GM18520 (cell line): ENCODE measurements around the gene ELOA.
"Not testable (repeated sequence)": the region's sequence is repeated elsewhere in the genome, so short reads cannot be mapped to it uniquely, and the experiment has no call there.

Experiments used
- ATAC-seq: cut with Tn5 transposase; IDR thresholded peaks from one replicate; pipeline ENCODE4 v1.9.1; 2021; ENCODE audit not compliant: unreplicated experiment

ELOA gene

DNA sequence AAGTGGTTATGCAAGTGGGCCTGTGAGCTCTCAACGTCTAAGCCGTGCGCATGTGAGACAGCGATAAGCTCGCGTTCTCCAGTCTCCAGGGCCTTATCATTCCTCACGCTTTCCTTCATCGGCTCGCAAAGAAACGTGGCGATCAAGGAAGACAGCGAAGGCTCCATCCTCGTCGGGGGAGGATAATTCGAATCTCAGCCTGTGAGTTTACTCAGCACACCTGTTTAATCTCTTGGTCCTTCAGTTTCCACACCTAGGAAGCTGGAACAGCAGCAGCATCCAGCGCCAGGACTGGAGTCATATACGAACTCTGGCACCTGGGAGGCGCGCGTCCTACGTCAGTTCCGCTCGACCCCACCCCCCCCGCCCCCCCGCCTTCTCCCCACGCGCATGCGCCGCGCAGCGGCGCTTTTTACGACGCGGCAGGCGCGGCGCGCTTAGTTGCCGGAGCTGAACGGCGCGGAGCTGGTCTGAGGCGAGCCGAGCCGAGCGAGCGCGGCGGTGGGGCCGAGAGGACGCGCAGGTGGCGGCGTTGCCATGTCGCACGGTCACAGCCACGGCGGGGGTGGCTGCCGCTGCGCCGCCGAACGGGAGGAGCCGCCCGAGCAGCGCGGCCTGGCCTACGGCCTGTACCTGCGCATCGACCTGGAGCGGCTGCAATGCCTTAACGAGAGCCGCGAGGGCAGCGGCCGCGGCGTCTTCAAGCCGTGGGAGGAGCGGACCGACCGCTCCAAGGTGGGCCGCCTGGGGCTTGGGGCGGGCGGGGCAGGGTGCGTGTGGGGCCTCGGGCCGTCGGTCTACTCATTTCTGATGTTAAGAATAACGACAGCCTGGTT is 34.9 kb downstream of the ELOA start, which contains the start of gene PITHD1:
Gene PITHD1 (plus strand): TSS at position 440 of the 836 bp plus-strand sequence. CDS start 98 bp downstream, at position 538.
- peak; percentile 50 for ATAC-seq

DNA sequence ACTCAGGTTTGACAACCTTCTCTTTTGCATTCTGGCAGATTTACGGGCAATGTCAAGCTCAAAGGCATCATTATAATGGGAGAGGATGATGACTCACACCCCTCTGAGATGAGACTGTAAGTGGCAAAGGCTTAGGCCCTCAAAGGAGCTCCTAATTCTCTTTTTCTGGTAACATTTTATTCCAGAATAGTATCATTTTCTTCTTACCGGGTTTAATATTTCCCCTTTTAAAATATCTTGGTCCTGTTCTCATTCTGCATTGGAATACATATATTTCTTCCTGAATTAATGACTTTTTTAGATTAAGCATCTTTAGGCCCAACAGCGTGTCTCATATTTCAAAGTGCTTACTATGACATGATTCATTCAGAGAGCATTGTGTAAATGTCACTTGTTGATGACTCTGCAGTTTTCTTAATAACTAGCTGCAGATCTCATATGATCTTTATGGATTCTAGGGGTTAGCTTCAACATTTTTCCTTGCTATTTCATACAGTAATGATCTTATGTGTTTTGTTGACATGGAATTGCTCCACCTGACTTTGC is 36.6 kb downstream of the ELOA start:
- no peak for ATAC-seq

GRCh38 chr1:23783141-23783540 is 39.9 kb downstream of the ELOA start:
- ATAC-seq: not testable (repeated sequence)

- ATAC-seq: no peak
Observed at GRCh38 chr1:23784846-23785245, 41.6 kb downstream of the ELOA start.

GRCh38 chr1:23787701-23788100 is 44.4 kb downstream of the ELOA start:
- ATAC-seq: no peak

DNA sequence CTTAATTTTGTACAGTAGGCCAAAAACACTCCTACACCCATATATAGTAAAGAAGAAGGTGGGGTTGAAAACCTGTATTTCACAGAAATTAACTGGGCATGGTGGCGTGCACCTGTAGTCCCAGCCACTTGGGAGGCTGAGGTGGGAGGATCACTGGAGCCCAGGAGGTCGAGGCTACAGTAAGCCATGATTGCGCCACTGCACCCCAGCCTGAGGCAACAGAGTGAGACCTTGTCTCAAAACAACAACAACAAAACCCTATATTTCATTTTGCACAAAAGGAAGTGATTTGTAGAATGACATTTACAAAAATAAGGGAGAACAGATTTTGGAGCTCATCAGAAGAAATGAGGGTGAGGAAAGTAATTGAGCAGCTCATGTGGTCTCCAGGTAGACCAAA is 45.4 kb downstream of the ELOA start:
- ATAC-seq: no peak

GRCh38 chr1:23790696-23791515 is 47.6 kb downstream of the ELOA start, which contains the start of gene LYPLA2:
LYPLA2 (plus strand) TSS chr1:23791145; CDS start chr1:23792683, 1,538 bp downstream.
- peak; percentile 54 for ATAC-seq

DNA sequence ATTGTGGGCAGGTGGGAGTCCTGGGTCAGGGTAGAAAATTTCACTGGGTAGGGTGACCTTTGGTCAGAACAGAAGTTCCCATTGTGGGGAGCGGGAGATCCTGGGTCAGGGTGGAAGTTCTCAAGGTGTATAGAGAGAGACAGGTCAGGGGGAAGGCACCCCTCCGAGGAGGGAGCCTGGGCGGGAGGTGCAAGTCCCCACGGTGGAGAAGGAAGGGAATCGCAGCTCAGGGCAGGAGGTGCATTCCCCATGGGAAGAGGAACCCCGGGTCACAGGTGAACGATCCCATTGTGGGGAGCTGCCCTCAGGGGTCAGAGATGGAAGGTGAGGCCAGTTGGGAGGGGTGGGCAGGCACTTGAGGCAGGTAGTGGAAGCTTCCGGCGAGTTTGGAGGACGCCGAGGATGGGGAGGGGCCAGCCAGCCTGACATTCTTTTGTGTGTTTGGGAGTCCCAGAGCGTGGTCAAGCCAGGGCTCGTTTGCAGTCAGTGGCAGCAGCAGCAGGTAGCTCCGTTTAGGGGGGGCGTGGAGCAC is 48.3 kb downstream of the ELOA start:
- no peak for ATAC-seq

- ATAC-seq: no peak
Observed at GRCh38 chr1:23792151-23792945, 49.1 kb downstream of the ELOA start.

DNA sequence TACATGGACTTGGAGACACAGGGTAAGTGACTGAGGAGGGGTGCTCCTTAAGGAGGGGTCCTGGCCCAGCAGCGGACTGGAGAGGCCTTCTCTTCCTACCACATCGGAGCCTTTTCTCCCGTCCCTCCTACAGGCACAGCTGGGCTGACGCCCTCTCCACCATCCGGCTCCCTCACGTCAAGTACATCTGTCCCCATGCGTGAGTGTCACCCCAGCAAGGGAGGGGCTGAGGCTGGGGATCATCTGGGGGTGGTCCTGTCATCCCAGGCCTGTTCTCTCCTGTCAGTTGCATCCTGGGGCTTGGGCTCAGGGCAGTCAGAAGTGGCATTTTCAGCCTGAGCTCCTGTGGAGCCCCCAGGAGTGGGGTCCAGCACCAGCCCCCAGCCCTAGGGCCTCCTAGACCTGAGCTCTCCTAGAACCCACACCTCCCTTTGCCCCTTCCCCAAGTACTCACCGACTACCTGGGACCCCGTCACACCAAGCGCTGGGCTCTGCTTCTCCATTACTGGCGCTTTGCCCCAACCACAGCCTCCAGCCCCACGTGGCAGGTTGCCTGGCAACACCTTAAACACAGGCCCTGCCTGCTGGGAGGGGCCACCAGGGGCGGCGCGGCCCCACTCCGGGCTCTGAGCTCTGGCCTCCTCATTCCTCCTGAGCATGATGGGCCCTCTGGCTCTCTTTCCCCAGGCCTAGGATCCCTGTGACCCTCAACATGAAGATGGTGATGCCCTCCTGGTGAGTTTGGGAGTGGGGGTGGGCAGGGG is 49.9 kb downstream of the ELOA start:
- no peak for ATAC-seq

- ATAC-seq: no peak
Observed at GRCh38 chr1:23793861-23794731, 50.8 kb downstream of the ELOA start.

DNA sequence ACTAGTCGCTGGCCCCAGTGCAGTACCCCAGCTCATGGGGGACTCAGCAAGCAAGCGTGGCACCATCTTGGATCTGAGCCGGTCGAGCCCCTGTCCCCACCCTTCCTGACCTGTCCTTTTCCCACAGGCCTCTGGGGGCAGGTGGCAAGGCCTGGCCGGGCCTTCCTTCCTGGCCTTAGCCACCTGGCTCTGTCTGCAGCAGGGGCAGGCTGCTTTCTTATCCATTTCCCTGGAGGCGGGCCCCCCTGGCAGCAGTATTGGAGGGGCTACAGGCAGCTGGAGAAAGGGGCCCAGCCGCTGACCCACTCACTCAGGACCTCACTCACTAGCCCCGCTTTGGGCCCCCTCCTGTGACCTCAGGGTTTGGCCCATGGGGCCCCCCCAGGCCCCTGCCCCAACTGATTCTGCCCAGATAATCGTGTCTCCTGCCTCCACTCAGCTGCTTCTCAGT is 51.5 kb downstream of the ELOA start:
- not testable (repeated sequence) for ATAC-seq

- no peak for ATAC-seq
Observed at GRCh38 chr1:23795676-23796465, 52.6 kb downstream of the ELOA start.

DNA sequence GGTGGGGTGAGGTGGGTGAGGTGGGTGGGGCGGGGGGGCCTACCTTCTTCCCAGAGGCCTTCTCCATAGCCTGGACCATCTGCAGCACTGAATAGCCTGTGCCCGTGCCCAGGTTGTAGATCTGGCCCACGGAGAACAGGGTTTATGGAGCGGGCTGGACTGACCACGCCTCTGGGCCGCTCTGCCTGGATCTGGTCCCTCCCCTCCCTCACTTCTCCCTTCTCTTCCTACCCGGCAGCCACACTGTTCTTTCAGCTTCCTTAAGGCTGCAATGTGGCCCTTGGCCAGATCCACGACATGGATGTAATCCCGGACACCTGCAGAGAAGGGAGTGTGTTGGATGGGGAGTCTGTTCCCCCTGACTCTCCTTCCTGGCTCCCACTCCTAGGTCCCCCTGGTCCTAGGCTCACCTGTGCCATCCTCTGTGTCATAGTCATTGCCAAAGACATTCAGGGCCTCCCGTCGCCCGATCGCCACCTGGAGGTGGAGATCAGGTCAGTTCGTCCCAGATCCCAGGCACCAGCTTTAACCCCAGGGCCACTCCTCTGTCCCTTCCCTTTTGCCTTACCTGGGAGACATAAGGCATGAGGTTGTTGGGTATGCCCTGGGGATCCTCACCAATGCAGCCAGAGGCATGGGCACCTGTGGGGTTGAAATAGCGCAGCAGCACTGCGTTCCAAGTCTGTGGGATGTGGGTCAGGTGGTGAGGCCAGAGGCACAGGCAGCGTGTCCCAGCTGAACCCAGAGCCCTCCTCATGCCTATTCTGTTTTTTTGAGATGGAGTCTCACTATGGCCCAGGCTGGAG is 53.4 kb downstream of the ELOA start:
- ATAC-seq: no peak

GRCh38 chr1:23797478-23798448 is 54.5 kb downstream of the ELOA start:
- ATAC-seq: no peak

- no peak for ATAC-seq
Observed at GRCh38 chr1:23798662-23799142, 55.4 kb downstream of the ELOA start.
